Measurements from ENCODE around the gene DDX59. TPM values are rescaled to one million over a fixed set of nuclear protein-coding genes. Genes with fewer than 3 reads are reported as not detected.

Gene DDX59
- total and polyA plus RNA-seq, 9 of the 15 experiments (the other 6 are each of a cell fraction or from before 2014, with no cell fraction given) = 8.3 to 30.4 (median 19.8) TPM

DNA sequence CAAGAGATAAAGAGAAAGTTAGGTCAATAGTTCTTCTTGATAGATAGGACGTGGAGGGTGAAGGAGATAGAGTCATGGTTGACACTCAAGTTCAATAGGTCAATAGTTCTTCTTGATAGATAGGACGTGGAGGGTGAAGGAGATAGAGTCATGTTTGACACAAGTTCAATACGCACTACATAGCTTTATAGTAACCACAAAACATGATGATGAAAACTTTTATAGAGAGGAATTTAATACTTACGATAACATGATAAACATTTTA is 5.8 kb upstream of the DDX59 start (continued):
- TF ChIP-seq, protein P1, sequence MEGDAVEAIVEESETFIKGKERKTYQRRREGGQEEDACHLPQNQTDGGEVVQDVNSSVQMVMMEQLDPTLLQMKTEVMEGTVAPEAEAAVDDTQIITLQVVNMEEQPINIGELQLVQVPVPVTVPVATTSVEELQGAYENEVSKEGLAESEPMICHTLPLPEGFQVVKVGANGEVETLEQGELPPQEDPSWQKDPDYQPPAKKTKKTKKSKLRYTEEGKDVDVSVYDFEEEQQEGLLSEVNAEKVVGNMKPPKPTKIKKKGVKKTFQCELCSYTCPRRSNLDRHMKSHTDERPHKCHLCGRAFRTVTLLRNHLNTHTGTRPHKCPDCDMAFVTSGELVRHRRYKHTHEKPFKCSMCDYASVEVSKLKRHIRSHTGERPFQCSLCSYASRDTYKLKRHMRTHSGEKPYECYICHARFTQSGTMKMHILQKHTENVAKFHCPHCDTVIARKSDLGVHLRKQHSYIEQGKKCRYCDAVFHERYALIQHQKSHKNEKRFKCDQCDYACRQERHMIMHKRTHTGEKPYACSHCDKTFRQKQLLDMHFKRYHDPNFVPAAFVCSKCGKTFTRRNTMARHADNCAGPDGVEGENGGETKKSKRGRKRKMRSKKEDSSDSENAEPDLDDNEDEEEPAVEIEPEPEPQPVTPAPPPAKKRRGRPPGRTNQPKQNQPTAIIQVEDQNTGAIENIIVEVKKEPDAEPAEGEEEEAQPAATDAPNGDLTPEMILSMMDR (IDR thresholded peaks at IDR 0.05 in 2 of 3, conservative IDR thresholded peaks at IDR 0.05 in 1 of 3; ENCODE audit: insufficient read depth in 2 of 3, low read depth in 1 of 3, low read length in 3 of 3) = no peak
- TF ChIP-seq, protein P2, sequence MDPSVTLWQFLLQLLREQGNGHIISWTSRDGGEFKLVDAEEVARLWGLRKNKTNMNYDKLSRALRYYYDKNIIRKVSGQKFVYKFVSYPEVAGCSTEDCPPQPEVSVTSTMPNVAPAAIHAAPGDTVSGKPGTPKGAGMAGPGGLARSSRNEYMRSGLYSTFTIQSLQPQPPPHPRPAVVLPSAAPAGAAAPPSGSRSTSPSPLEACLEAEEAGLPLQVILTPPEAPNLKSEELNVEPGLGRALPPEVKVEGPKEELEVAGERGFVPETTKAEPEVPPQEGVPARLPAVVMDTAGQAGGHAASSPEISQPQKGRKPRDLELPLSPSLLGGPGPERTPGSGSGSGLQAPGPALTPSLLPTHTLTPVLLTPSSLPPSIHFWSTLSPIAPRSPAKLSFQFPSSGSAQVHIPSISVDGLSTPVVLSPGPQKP (CRISPR knock-in tag; IDR thresholded peaks at IDR 0.05) = no peak
- TF ChIP-seq ZFP1 (CRISPR knock-in tag; IDR thresholded peaks at IDR 0.05) = no peak
- peak in 1 of 2 experiments; percentile 8; a peak in 1 of 4 replicates for TF ChIP-seq HDAC1 (IDR thresholded peaks at IDR 0.05)
- TF ChIP-seq, protein P3, sequence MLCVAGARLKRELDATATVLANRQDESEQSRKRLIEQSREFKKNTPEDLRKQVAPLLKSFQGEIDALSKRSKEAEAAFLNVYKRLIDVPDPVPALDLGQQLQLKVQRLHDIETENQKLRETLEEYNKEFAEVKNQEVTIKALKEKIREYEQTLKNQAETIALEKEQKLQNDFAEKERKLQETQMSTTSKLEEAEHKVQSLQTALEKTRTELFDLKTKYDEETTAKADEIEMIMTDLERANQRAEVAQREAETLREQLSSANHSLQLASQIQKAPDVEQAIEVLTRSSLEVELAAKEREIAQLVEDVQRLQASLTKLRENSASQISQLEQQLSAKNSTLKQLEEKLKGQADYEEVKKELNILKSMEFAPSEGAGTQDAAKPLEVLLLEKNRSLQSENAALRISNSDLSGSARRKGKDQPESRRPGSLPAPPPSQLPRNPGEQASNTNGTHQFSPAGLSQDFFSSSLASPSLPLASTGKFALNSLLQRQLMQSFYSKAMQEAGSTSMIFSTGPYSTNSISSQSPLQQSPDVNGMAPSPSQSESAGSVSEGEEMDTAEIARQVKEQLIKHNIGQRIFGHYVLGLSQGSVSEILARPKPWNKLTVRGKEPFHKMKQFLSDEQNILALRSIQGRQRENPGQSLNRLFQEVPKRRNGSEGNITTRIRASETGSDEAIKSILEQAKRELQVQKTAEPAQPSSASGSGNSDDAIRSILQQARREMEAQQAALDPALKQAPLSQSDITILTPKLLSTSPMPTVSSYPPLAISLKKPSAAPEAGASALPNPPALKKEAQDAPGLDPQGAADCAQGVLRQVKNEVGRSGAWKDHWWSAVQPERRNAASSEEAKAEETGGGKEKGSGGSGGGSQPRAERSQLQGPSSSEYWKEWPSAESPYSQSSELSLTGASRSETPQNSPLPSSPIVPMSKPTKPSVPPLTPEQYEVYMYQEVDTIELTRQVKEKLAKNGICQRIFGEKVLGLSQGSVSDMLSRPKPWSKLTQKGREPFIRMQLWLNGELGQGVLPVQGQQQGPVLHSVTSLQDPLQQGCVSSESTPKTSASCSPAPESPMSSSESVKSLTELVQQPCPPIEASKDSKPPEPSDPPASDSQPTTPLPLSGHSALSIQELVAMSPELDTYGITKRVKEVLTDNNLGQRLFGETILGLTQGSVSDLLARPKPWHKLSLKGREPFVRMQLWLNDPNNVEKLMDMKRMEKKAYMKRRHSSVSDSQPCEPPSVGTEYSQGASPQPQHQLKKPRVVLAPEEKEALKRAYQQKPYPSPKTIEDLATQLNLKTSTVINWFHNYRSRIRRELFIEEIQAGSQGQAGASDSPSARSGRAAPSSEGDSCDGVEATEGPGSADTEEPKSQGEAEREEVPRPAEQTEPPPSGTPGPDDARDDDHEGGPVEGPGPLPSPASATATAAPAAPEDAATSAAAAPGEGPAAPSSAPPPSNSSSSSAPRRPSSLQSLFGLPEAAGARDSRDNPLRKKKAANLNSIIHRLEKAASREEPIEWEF (CRISPR knock-in tag; IDR thresholded peaks at IDR 0.05) = no peak
- TF ChIP-seq, protein P4, sequence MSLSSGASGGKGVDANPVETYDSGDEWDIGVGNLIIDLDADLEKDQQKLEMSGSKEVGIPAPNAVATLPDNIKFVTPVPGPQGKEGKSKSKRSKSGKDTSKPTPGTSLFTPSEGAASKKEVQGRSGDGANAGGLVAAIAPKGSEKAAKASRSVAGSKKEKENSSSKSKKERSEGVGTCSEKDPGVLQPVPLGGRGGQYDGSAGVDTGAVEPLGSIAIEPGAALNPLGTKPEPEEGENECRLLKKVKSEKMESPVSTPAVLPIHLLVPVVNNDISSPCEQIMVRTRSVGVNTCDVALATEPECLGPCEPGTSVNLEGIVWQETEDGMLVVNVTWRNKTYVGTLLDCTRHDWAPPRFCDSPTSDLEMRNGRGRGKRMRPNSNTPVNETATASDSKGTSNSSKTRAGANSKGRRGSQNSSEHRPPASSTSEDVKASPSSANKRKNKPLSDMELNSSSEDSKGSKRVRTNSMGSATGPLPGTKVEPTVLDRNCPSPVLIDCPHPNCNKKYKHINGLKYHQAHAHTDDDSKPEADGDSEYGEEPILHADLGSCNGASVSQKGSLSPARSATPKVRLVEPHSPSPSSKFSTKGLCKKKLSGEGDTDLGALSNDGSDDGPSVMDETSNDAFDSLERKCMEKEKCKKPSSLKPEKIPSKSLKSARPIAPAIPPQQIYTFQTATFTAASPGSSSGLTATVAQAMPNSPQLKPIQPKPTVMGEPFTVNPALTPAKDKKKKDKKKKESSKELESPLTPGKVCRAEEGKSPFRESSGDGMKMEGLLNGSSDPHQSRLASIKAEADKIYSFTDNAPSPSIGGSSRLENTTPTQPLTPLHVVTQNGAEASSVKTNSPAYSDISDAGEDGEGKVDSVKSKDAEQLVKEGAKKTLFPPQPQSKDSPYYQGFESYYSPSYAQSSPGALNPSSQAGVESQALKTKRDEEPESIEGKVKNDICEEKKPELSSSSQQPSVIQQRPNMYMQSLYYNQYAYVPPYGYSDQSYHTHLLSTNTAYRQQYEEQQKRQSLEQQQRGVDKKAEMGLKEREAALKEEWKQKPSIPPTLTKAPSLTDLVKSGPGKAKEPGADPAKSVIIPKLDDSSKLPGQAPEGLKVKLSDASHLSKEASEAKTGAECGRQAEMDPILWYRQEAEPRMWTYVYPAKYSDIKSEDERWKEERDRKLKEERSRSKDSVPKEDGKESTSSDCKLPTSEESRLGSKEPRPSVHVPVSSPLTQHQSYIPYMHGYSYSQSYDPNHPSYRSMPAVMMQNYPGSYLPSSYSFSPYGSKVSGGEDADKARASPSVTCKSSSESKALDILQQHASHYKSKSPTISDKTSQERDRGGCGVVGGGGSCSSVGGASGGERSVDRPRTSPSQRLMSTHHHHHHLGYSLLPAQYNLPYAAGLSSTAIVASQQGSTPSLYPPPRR (CRISPR knock-in tag; IDR thresholded peaks at IDR 0.05; ENCODE audit: borderline replicate concordance) = no peak
- TF ChIP-seq NR2C1 (IDR thresholded peaks at IDR 0.05) = 0 out of 2 replicates have a peak, but pooled peaks have one; percentile 23
- no peak for TF ChIP-seq NR2C1 (tag; IDR thresholded peaks at IDR 0.05)
- no peak for TF ChIP-seq CBX1 (IDR thresholded peaks at IDR 0.05; ENCODE audit: low read depth)
- no peak for TF ChIP-seq FOSL1 (tag; conservative IDR thresholded peaks at IDR 0.05)
- 0 out of 2 replicates have a peak, but pooled peaks have one; percentile 23 for TF ChIP-seq ZNF766 (CRISPR knock-in tag; conservative IDR thresholded peaks at IDR 0.05)
- TF ChIP-seq HDAC6 (IDR thresholded peaks at IDR 0.05; ENCODE audit: low read depth, low read length) = no peak
- no peak for TF ChIP-seq XRCC5 (IDR thresholded peaks at IDR 0.05; ENCODE audit: low read depth, low read length)
- TF ChIP-seq TAF15 (IDR thresholded peaks at IDR 0.05; ENCODE audit: low read depth, low read length) = no peak
- TF ChIP-seq, protein P5, sequence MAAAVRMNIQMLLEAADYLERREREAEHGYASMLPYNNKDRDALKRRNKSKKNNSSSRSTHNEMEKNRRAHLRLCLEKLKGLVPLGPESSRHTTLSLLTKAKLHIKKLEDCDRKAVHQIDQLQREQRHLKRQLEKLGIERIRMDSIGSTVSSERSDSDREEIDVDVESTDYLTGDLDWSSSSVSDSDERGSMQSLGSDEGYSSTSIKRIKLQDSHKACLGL (CRISPR knock-in tag; IDR thresholded peaks at IDR 0.05; ENCODE audit: borderline replicate concordance, poor library complexity, severe bottlenecking) = no peak

Data from K562 (cell line).